CD4-positive, alpha-beta T cell treated with Interleukin-21 for 1 hour (primary cell): Measurements from ENCODE around the gene SAA2.
"Not testable (repeated sequence)": the region's sequence is repeated elsewhere in the genome, so short reads cannot be mapped to it uniquely, and the experiment has no call there.

Source experiments
- DNase-seq: peaks from one replicate; pipeline ENCODE4 v3.0.0-alpha.2; 2020

Gene SAA2

DNA sequence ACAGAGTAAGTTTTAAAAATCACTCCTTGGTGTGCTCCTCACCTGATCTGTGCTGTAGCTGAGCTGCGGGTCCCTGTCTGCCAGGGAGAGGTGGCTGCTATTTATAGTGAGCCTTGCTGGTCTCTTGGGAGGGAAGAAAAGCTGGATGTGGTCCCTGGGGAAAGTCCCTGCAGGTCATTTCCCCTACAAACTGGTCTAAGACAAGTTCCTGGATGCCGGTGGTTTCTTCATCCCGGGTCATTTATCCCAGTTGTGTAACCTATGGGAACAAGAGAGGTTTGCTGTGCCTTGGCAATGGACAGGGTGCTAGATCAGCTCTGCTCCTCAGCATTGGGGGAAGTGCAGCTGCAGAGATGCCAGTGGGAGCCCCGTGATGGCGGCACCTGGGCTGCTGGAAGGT, at the start of gene SAA2:
TSS of gene SAA2 (minus strand) at position 108 of the 400 bp plus-strand sequence. CDS start 657 bp downstream, outside the sequence.
- DNase-seq, result no peak

DNA sequence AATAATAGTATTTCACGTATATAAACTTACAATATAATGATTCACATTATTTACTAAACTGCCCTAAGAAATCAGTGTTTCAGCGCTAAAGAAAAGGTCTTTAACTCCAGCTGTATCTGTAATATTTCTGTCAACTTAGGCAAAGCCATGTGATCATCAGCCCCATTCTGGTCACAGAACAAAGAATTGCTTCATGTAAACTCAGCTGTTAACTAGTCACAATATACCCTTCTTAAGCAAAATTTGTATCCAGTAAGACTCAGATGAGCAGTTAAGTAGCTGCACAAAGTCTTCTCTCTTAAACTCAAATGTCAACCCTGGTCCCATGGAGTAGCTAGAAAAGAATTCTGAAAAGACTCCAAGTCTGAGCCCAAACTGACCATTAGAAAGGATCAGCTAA, 46.8 kb upstream of the SAA2 start:
- DNase-seq, result no peak

DNA sequence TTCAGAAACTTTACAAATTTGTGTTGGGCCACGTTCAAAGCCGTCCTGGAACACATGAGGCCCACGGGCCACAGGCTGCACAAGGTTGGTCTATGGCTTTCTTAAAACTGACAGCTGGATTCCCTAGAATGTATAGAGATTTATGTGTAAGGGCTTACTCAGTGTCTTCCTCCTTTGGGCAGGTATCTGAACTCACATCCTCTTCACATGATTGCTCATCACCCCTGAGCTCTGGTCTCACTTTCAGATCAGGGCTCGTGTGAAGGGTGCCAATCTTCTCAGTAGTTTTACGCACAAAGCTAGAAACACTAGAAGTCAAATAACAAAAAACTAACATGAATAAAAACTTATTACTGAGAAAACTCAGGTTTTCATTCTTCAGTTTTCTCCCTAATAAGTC, 46.4 kb upstream of the SAA2 start:
- DNase-seq, result no peak

DNA sequence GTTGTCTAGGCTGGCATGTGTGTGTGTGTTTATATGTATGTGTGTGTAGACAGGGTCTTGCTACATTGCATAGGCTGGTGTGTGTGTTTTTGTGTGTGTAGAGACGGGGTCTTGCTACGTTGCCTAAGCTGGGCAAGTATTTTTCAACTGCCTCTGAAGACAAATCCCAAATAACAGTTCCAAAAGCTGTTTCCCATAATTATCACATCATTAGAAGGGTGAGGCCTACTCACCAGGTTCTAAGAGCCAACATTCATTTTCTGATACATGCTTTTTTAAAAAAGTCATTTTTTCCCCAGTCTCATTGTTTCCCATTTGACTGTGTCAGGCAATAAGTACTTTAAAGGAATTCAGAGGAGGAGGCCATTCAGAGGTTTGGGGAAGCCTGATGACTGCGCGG, 40.4 kb upstream of the SAA2 start:
- DNase-seq, result no peak

- no peak for DNase-seq
Measured at GRCh38 chr11:18285841-18286240, 37.4 kb upstream of the SAA2 start.

DNA sequence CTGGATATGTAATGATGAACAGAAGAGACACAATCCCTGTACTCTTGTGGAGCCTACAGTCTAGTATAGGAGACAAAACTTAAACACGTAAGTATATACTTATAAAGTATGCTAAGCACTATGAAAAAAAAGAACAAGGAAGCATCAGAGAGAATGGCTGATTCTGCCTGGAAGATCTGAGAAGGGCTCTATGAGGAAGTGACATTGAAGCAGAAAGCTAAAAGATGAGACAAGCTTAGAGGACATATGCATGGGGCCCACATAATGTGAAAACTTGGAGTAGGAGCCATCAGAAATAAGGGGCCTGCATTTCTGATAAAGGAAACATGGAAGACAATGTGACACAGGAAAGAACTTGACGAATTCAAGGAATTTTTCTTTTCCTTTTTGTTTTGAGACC, 34.2 kb upstream of the SAA2 start:
- DNase-seq, result no peak

- DNase-seq, result peak; percentile 11
Measured at GRCh38 chr11:18280438-18281045, 32.1 kb upstream of the SAA2 start.

DNA sequence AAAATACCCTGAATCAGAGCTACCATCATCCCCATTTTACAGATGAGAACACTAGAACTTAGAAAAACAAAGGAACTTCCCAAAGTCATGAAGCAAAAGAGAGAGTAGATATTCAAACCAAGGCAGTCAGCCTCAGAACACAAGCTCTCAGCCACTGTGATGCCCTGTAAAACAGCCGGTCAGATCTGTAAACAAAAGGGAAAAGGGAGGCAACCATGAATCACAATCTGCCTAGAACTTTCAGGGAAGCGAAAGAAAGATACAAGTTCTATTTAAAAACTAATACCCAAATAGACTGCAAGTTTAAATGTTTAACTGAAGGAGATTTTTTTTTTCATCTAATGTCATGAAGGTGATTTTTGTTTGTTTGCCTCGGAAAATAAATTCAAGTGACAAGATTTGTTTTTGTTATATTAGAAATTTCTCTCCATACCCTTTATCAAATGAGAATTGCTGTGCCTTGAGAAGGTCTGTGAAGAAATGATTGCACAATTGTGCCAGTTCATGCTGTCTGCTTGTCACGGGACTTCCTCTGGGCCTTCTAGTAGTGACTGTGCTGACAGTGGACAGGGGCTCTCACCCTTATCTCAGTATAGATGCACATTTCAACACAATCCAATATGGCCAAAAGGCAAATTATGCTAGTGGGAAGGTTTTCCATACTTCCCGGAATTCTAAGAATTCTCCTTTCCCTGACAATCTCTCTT, 29.2 kb upstream of the SAA2 start:
- no peak for DNase-seq

GRCh38 chr11:18271206-18271605, 22.7 kb upstream of the SAA2 start:
- DNase-seq, result no peak

- no peak for DNase-seq
Measured at GRCh38 chr11:18270102-18270501, 21.6 kb upstream of the SAA2 start.

DNA sequence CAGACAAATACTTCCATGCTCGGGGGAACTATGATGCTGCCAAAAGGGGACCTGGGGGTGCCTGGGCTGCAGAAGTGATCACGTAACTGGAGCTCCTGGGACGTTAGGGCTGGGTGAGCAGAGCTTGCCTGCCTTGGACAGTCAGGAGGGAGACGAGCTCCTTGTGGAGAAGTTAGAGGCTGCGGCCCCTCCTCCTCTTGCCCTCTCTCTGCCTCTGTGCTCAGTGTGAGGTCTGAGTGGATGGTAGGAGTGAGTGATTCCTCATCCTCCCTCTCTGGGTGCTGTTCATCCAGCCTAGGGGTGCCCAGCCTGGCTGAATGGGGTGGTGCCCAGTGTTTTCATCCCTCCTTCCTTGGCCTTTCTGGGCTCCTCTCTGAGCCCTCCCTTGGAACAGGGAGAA, 20.8 kb upstream of the SAA2 start:
- DNase-seq, result not testable (repeated sequence)

DNA sequence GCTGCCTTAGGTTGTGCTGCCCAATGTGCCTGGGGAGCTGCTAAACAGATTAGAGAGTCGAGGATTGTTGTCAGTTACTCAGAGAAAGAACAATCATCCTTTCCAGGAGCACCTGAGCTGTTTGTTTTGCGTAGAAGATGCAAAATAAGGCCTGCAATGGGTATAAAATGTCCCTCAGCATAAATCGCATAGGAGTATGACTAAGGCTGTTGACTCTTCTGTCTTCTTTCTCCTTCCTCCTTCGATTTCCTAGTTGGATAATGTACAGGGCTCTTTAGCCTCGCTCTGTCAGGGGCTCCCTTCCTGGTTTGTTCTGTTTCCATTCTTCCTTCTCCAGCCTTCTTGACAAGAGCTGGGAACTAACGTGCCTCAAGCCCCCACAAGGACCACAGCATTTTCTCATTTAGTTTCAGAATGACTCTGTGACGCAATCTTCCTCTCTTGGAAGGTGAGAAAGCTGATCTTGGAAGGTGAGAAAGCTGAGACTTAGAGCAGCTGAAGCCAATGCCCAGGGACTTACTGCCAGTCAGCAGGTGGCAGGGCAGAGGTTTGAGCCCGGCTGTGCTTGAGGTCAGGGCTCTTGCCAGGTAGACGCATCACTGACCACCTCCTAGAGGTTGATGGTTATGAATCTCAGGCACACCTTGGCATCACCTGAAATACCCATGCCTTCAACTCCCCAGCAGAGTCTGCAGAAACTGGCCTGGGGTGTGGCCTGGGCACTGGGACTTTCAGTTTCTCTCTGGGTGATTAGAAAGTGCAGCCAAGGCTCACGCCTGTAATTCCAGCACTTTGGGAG, 19.1 kb upstream of the SAA2 start:
- peak; percentile 10 for DNase-seq

- no peak for DNase-seq
Measured at GRCh38 chr11:18265949-18266348, 17.5 kb upstream of the SAA2 start, which contains the start of gene SAA1. Gene SAA1, plus strand, starts transcription at chr11:18266264. Its CDS starts 624 bp downstream, at chr11:18266888.

GRCh38 chr11:18264677-18265555, 16.4 kb upstream of the SAA2 start:
- no peak for DNase-seq

DNA sequence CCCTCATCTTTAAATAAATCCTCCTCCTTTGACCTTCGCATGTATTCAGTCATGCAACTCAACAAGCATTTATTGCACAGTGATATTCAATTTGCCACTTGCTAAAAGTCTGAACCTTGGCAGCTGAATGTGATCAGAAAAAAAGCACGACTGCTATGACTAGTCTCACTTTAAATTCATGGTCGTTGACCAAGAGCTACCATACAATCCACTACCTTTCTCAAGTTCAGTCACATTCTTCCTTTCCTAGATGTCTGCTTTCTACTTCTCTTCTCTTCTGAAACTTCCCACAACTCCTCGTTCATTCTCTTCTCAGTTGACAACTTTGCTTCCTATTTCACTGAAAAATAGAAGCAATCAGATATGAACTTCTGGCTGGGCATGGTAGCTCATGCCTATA, 15.6 kb upstream of the SAA2 start:
- DNase-seq, result no peak

DNA sequence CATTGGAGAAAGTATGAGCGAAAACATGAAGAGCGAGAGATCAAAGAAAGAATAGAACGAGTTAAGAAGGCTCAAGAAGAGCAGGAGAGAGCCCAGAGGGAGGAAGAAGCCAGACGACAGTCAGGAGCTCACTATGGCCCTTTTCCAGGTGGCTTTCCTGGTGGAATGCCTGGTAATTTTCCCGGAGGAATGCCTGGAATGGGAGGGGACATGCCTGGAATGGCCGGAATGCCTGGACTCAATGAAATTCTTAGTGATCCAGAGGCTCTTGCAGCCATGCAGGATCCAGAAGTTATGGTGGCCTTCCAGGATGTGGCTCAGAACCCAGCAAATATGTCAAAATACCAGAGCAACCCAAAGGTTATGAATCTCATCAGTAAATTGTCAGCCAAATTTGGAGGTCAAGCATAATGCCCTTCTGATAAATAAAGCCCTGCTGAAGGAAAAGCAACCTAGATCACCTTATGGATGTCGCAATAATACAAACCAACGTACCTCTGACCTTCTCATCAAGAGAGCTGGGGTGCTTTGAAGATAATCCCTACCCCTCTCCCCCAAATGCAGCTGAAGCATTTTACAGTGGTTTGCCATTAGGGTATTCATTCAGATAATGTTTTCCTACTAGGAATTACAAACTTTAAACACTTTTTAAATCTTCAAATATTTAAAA, 14.3 kb upstream of the SAA2 start:
- not testable (repeated sequence) for DNase-seq

GRCh38 chr11:18261721-18262120, 13.3 kb upstream of the SAA2 start:
- no peak for DNase-seq

- DNase-seq, result no peak
Measured at GRCh38 chr11:18259259-18259658, 10.8 kb upstream of the SAA2 start.

GRCh38 chr11:18254781-18255361, 6.4 kb upstream of the SAA2 start:
- no peak for DNase-seq

- no peak for DNase-seq
Measured at GRCh38 chr11:18253778-18254338, 5.4 kb upstream of the SAA2 start.

DNA sequence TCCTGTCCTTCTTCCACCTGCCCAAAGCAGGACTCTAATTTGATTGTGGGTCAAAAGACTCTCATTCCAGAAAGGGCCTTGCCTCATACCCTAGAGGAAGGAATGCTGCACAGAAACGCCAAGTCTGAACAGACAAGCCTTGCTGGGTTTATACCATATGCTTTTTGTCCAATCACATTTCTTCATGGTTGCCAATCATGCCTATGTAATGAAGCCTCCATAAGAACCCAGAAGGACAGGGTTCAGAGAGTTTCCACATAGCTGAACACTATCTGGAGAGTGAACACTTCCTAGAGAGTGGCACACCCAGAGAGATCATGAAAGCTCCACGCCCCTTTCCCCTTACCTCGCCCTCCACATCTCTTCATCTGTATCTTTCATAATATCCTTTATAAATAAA, 4.8 kb upstream of the SAA2 start:
- DNase-seq, result no peak

GRCh38 chr11:18247191-18247581, 1.3 kb downstream of the SAA2 start:
- not testable (repeated sequence) for DNase-seq
